Type B pancreatic cell (in vitro differentiated cells): ENCODE measurements around the gene OCLN. TPM values are rescaled to one million over a fixed set of nuclear protein-coding genes. Genes with fewer than 3 reads are reported as not detected.
A peak's percentile ranks its signal among the peaks of the same experiment; 100 is the strongest.

Experiments
- DNase-seq: peaks from one replicate; pipeline ENCODE4 v3.0.0; 2021; ENCODE audit warnings: mixed read lengths; ENCODE audit not compliant: unreplicated experiment; ENCODE audit errors: extremely low spot score
- H3K27ac Mint-ChIP-seq: 2 replicates; pipeline ENCODE4 v1.8.0; 2021; ENCODE audit warnings: mild to moderate bottlenecking, mixed read lengths
- H3K27me3 Mint-ChIP-seq: 2 replicates; pipeline ENCODE4 v1.8.0; 2021; ENCODE audit warnings: mixed read lengths
- H3K36me3 Mint-ChIP-seq: 2 replicates; pipeline ENCODE4 v1.8.0; 2021; ENCODE audit warnings: mixed read lengths
- H3K4me1 Mint-ChIP-seq: one replicate; pipeline ENCODE4 v1.8.0; 2021; ENCODE audit warnings: mixed read lengths; ENCODE audit not compliant: unreplicated experiment
- H3K4me3 Mint-ChIP-seq: 2 replicates; pipeline ENCODE4 v1.8.0; 2021; ENCODE audit warnings: mild to moderate bottlenecking, mixed read lengths
- H3K9me3 Mint-ChIP-seq: 2 replicates; pipeline ENCODE4 v1.8.0; 2021; ENCODE audit warnings: mixed read lengths
- CTCF ChIP-seq: fragments of 200-600 bp; sonication (generic); conservative IDR thresholded peaks from 2 replicates; pipeline ENCODE4 v1.5.0; 2021; ENCODE audit warnings: antibody characterized with exemption, mild to moderate bottlenecking
- total RNA-seq: library from RNA; stranded (reverse); gene quantifications from 2 replicates; pipeline ENCODE4 v1.2.1, GENCODE V29; 2021; ENCODE audit warnings: low replicate concordance

The OCLN gene
- total RNA-seq, 1 donor from 2014 or later = 57.5 TPM

DNA sequence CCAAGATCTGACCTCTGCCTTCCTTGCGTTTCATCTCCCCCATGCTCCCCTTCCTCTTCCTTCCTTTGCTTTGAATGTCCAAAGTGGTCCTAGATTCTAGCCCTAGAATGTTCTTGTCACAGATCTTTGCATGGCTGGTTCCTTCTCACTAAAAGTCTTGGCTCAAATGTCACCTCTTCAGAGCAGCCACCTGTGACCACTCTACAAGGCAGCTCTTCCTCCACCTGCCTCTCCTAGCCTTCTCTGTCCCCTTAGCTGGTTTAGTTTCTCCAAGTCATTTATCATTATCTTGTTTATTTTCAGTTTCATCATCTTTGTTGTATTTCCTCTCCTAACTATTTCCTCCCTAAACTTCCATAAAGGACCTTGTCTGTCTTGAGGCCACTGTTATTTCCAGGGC is 7.1 kb upstream of the OCLN start:
- H3K4me3 Mint-ChIP-seq = no peak overlapping the region
- peaks cover 24% of the 10 kb centered on the region for H3K27me3 Mint-ChIP-seq
- no peaks in the 10 kb centered on the region for H3K36me3 Mint-ChIP-seq
- no peak for TF ChIP-seq CTCF
- DNase-seq = no peak
- no peak overlapping the region for H3K27ac Mint-ChIP-seq
- H3K9me3 Mint-ChIP-seq = no peaks in the 10 kb centered on the region
- H3K4me1 Mint-ChIP-seq = peaks cover 5% of the 10 kb centered on the region

DNA sequence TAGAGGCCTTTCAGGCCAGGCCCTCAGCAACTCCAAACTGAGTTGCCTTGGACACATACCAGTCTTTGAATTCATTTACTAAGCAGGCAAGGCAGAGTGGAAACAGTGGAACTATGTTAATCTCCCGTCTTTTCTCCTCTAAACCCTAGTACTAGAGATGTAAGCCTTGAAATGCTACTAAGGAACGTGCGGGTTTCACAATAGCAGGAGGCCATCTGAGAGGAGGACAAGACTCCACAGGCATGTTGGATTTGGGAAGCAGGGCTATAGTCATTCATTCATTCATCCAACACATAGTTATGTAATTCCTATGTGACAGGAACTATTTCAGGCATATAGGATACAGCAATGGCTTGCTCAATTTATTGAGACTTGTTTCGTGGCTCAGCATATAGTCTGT is 3.3 kb upstream of the OCLN start:
- no peak for DNase-seq
- peaks cover 51% of the 10 kb centered on the region for H3K27me3 Mint-ChIP-seq
- H3K9me3 Mint-ChIP-seq = no peaks in the 10 kb centered on the region
- no peak overlapping the region for H3K4me3 Mint-ChIP-seq
- H3K36me3 Mint-ChIP-seq = no peaks in the 10 kb centered on the region
- H3K4me1 Mint-ChIP-seq = peaks cover 5% of the 10 kb centered on the region
- no peak for TF ChIP-seq CTCF
- peak overlapping the region; percentile 29 for H3K27ac Mint-ChIP-seq

GRCh38 chr5:69491027-69491426 is 1.6 kb upstream of the OCLN start:
- Mint-ChIP-seq H3K9me3 (no peaks in the 10 kb centered on the region), H3K4me3 (peak overlapping the region; percentile 91), H3K27ac (peak overlapping the region; percentile 95), H3K4me1 (no peaks in the 10 kb centered on the region), H3K27me3 (peaks cover 64% of the 10 kb centered on the region), H3K36me3 (no peaks in the 10 kb centered on the region)
- TF ChIP-seq CTCF = no peak
- DNase-seq = no peak

DNA sequence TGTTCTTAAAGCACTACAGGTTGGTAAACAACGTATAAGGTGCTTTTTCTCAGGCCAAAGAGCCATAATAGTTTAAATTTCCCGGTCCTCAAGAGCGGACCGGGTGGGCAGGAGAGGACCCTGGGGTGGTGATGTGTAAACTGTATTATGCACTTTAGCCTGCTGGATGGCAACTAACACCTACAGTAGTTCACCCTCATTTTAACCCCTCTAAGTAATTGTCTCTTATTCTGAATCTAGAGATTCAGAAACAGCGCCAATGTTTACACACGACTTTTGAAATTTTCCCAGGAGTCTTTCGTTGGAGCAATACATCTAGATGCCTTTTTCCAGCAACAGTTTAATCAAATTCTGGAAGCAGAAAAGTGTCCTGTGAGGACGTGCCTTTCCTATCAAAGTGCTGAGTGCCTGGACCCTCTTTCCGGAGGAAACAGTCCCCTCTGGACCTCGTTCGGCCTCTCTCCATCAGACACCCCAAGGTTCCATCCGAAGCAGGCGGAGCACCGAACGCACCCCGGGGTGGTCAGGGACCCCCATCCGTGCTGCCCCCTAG is 676 bp upstream of the OCLN start:
- peak overlapping the region; percentile 91 for H3K4me3 Mint-ChIP-seq
- no peak for DNase-seq
- peak overlapping the region; percentile 95 for H3K27ac Mint-ChIP-seq
- no peak for TF ChIP-seq CTCF
- no peaks in the 10 kb centered on the region for H3K9me3 Mint-ChIP-seq
- H3K27me3 Mint-ChIP-seq = peaks cover 61% of the 10 kb centered on the region
- no peaks in the 10 kb centered on the region for H3K36me3 Mint-ChIP-seq
- H3K4me1 Mint-ChIP-seq = peaks cover 3% of the 10 kb centered on the region

GRCh38 chr5:69492923-69493395 is 369 bp downstream of the OCLN start:
- Mint-ChIP-seq H3K27me3 (peaks cover 61% of the 10 kb centered on the region), H3K27ac (peak overlapping the region; percentile 95), H3K36me3 (no peaks in the 10 kb centered on the region), H3K4me3 (peak overlapping the region; percentile 91), H3K4me1 (peaks cover 6% of the 10 kb centered on the region), H3K9me3 (no peaks in the 10 kb centered on the region)
- TF ChIP-seq CTCF = no peak
- no peak for DNase-seq
